Activated naive CD4-positive, alpha-beta T cell treated with anti-CD3 and anti-CD28 coated beads, Interleukin-2, amount 50 U/mL, for 72 hours (primary cell): ENCODE measurements around the gene TOM1. TPM values are rescaled to one million over a fixed set of nuclear protein-coding genes. Genes with fewer than 3 reads are reported as not detected.
A peak's percentile ranks its signal among the peaks of the same experiment; 100 is the strongest.
"Not testable (repeated sequence)": the region's sequence is repeated elsewhere in the genome, so short reads cannot be mapped to it uniquely, and the experiment has no call there.

ENCODE experiments used
- ATAC-seq, 2 donors: fragments of 150-1000 bp; cut with Tn5 transposase; 2 replicates each; pipeline ENCODE4 v1.10.0; 2021; ENCODE audit warnings: mild to moderate bottlenecking in 2 of 2, moderate library complexity in 2 of 2
- DNase-seq, 2 donors: peaks; one replicate each; pipeline ENCODE4 v3.0.0; 2021 to 2022; ENCODE audit warnings: low spot score in 2 of 2
- H3K27ac Mint-ChIP-seq, 2 donors: one replicate each; pipeline ENCODE4 v1.8.0; 2022; ENCODE audit warnings: mild to moderate bottlenecking in 2 of 2, mixed read lengths in 2 of 2
- H3K36me3 Mint-ChIP-seq, 2 donors: one replicate each; pipeline ENCODE4 v1.8.0; 2022; ENCODE audit warnings: mixed read lengths in 2 of 2
- H3K9me3 Mint-ChIP-seq, 2 donors: one replicate each; pipeline ENCODE4 v1.8.0; 2022; ENCODE audit warnings: mixed read lengths in 2 of 2
- total RNA-seq, 2 donors: library from RNA; stranded (reverse); gene quantifications; one replicate each; pipeline ENCODE4 v1.2.3, GENCODE V29; 2022

The TOM1 gene
- total RNA-seq, 2 donors from 2014 or later = 28.5 to 56.7 TPM

DNA sequence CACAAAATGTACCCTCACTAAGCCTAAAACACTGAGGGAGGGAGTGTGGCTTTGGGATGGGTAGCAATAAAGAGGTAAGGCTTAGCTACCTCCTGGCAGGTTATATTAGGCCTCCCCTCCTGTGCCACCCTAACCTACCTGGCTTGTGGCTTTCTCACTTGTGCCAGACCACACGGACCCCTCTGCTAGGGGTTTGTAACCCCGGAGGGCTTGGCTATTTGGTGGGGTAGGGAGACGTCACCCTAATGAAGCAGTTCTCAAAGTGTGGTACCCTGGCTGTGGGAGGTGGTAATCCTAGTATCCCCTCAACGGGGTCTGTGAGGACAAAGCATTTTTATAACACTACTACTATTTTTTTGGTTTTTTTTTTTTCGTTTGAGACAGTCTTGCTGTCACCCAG is 91.2 kb downstream of the TOM1 start:
- no peaks in the 10 kb centered on the region for H3K9me3 Mint-ChIP-seq

DNA sequence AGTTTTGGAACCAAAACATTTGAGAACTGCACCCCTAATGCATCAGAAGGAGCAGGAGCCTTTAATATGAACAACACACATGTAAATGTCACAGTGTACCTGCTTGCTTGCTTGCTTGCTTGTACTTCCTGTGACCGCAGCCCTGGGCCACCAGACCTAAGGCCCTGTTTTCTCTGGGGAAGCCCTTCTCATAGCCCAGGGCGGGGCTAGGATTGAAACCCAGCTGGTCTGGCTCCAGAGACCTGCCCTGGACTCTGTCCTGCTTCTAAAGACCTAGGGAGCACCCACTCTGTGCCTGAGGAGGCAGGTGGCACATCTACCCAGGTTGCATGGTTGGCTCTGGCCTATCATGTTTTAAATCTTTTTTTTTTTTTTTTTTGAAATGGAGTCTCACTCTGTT is 92.7 kb downstream of the TOM1 start:
- H3K36me3 Mint-ChIP-seq = no peaks in the 10 kb centered on the region
- no peak for ATAC-seq
- DNase-seq = no peak
- no peaks in the 10 kb centered on the region for H3K9me3 Mint-ChIP-seq
- no peak overlapping the region for H3K27ac Mint-ChIP-seq

More for the DNA sequence above, 91.2 kb downstream of the TOM1 start:
- H3K27ac Mint-ChIP-seq = no peak overlapping the region
- no peaks in the 10 kb centered on the region for H3K36me3 Mint-ChIP-seq
- ATAC-seq (no peak), DNase-seq (no peak)

DNA sequence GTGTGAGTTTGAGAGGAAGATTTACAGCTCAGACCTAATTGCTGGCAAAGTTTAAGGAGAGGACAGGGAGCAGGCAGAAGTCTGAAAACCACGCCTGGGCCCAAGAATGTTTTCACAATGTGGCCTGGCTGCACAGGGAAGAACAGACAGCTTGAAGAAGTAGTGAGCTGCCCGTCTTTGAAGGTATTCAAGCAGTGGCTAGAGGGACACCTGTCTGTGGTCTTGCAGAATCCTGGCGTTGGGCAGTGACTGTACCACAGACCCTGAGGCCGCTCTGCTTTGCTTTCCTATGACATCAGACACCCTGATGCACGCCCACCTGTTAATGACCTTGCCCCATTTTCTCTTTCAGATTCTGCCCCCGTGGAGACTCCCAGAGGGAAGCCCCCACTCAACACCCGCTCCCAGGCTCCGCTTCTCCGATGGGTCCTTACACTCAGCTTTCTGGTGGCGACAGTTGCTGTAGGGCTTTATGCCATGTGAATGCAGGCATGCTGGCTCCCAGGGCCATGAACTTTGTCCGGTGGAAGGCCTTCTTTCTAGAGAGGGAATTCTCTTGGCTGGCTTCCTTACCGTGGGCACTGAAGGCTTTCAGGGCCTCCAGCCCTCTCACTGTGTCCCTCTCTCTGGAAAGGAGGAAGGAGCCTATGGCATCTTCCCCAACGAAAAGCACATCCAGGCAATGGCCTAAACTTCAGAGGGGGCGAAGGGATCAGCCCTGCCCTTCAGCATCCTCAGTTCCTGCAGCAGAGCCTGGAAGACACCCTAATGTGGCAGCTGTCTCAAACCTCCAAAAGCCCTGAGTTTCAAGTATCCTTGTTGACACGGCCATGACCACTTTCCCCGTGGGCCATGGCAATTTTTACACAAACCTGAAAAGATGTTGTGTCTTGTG is 93.7 kb downstream of the TOM1 start:
- Mint-ChIP-seq H3K36me3 (no peaks in the 10 kb centered on the region), H3K27ac (no peak overlapping the region), H3K9me3 (no peaks in the 10 kb centered on the region)
- DNase-seq = no peak
- no peak for ATAC-seq

DNA sequence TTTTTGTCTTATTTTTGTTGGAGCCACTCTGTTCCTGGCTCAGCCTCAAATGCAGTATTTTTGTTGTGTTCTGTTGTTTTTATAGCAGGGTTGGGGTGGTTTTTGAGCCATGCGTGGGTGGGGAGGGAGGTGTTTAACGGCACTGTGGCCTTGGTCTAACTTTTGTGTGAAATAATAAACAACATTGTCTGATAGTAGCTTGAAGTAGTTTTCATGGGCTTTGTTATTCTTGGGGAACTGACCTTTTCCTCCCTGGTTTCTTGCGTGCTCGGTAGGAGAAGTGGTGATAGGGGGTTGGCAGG is 94.3 kb downstream of the TOM1 start:
- ATAC-seq (no peak), DNase-seq (no peak)
- H3K27ac Mint-ChIP-seq = peak overlapping the region in 1 of 2 donors; percentile 22
- no peaks in the 10 kb centered on the region for H3K36me3 Mint-ChIP-seq
- no peaks in the 10 kb centered on the region for H3K9me3 Mint-ChIP-seq

DNA sequence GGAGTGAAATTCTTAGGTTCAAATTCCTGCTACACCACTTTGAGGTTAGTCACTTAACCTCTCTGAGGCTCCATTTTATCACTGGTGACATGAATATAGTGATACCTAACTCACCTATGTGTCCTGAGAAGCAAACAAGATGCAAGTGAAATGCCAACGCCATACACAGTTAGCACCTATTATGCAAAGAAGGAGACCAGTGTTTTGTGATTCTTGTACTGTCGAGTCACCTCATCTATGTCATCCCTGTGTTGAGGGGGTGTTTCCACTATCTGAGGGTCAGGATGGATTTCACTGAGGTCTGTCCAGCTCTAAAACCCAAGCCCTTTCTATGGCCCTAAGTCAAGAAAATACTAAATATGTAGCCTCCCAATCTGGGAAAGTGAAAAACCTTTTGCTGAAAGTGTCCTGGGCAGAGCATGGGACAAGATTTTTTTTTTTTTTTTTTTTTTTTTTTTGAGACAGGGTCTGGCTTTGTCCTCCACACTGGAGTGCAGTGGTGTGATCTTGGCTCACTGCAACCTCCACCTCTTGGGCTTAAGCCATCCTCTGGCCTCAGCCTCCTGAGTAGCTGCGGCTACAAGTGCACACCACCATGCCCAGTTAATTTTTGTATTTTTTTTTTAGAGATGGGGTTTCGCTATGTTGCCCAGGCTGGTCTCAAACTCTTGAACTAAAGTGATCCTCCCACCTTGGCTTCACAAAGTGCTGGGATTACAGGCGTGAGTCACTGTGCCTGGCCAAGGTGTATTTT is 95.3 kb downstream of the TOM1 start:
- Mint-ChIP-seq H3K27ac (no peak overlapping the region), H3K9me3 (no peaks in the 10 kb centered on the region), H3K36me3 (peaks cover 7 to 10% of the 10 kb centered on the region in 2 donors)
- DNase-seq = no peak
- ATAC-seq = no peak

DNA sequence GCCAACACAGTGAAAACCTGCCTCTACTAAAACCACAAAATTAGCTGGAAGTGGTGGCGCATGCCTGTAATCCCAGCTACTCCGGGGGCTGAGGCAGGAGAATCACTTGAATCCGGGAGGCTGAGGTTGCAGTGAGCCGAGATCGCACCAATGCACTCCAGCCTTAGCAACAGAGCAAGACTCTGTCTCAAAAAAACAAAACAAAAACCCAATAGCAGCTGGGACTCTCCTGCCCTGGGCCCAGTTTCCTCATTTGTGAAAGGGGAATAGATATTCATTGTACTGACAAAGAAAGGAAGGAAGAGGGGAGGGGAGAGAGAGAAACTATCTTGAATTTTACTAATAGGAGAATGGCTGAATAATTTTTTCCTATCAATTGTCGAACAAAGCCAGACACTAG is 96.9 kb downstream of the TOM1 start:
- H3K36me3 Mint-ChIP-seq = peaks cover 20 to 24% of the 10 kb centered on the region in 2 donors
- ATAC-seq, H3K9me3 Mint-ChIP-seq, H3K27ac Mint-ChIP-seq, DNase-seq: not testable (repeated sequence)

DNA sequence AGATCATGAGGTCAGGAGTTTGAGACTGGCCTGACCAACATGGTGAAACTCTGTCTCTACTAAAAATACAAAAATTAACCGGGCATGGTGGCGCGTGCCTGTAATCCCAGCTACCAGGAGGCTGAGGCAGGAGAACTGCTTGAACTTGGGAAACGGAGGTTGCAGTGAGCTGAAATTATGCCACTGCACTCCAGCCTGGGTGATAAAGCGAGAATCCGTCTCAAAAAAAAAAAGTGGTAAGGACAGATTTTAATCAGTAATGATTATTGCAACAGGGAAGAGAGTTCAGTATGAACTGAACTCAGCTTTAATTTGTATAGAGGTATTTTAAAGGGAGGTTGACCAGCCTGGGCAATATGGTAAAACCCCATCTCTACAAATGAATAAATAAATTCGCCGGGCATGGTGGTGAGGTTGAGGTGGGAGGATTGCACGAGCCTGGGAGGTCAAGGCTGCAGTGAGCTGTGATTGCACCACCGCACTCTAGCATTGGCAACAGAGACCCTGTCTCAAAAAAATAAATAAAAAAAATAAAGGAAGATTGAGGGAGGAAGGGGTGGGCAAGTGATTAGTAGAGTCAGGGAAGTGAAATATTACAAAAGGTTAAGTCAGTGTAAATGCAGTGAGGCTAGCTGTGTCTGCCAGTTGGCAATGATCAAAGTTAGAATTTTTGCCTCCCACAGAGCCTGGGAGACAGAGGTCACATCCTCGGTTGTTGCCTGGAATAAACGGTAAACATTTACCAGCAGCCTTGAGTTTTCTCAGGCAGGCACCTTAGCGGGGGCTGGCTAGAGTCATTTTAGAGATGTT is 97.6 kb downstream of the TOM1 start:
- DNase-seq = no peak
- Mint-ChIP-seq H3K9me3 (no peaks in the 10 kb centered on the region), H3K27ac (peak overlapping the region in 1 of 2 donors; percentile 82), H3K36me3 (peaks cover 22 to 31% of the 10 kb centered on the region in 2 donors)
- ATAC-seq = no peak

Other genes starting within 250 kb of the TOM1 start
- not detected for gene ISX, start 233.7 kb upstream of the TOM1 start, total RNA-seq
- gene HMGXB4, start 42.4 kb upstream of the TOM1 start, total RNA-seq = 10 to 100 TPM; 35.4 to 36.5 TPM
- gene HMOX1, start 81.2 kb downstream of the TOM1 start, total RNA-seq = under 1 TPM; 0.14 to 0.48 TPM
- gene MCM5, start 100.2 kb downstream of the TOM1 start, total RNA-seq = 100 to 1,000 TPM; 157 to 310 TPM
- under 1 TPM; 0.08 to 0.46 TPM for gene RASD2, start 240.9 kb downstream of the TOM1 start, total RNA-seq